ENCODE data around the gene EPHA1.

Gene EPHA1

DNA sequence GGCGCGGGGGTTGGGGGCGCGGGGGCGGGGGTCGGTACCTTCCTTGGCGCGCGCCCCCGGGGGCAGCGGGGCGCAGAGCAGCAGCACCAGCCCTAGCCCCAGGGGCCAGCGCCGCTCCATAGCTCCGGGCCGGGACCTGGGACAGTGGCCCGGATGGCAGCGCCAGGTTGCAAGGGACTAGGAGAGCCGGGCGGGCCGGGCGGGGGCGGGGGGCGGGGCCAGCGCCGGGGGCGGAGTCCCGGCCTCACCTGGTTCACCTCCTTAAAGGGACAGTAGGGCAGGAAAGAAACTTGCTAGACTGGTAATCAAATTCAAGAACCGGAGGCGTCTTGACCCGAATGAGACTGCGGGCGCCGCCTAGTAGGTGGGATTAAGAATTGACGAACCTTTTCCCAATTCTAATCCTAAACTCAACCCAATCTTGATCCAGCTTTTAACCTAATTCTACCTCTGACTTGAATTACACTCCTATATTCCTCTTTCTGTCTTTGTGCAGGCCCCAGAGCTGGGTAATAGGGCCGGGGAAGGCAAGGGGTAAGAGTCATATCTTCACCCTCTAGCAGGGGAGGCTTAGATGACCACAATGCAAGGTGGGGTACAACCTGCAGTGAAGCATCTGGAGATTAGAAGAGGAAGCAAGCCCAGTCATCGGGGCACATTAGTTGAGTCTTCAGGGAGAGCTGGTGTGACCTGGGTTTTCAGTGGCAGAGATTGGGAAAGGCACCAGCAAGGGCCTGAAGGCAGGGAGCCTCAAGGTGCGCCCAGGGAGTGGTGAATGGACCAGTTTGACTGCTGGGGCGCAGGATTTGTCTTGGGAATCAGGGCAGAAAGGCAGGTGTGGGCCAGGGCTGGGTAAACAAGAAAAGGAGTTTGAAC, at the start of gene EPHA1:
Gene EPHA1, minus strand, starts transcription at position 171 of the 876 bp plus-strand sequence. Its CDS starts 51 bp downstream, at position 120.
- H3K36me3 ChIP-seq (ENCODE audit: control insufficient read depth in 2 of 2, insufficient read depth in 2 of 2, low read length in 2 of 2), result no peaks in the 10 kb centered on the region
- peak within 1 kb of the TSS; percentile 71 to 76 for H3K4me3 ChIP-seq (ENCODE audit: low read length in 2 of 2)
- no peaks in the 10 kb centered on the region for H3K9me3 ChIP-seq (ENCODE audit: control insufficient read depth in 2 of 2, low read length in 2 of 2)
- peaks cover 10 to 18% of the 10 kb centered on the region in 2 donors for H3K4me1 ChIP-seq (ENCODE audit: control insufficient read depth in 2 of 2, insufficient read depth in 2 of 2, low read length in 2 of 2)
- H3K27me3 ChIP-seq (ENCODE audit: control insufficient read depth in 2 of 2, insufficient read depth in 2 of 2, low read length in 2 of 2), result no peaks in the 10 kb centered on the region
- peak within 1 kb of the TSS; percentile 61 to 74 for H3K9ac ChIP-seq (ENCODE audit: low read depth in 1 of 2, low read length in 2 of 2)
- peak within 1 kb of the TSS; percentile 60 to 61 for H3K27ac ChIP-seq (ENCODE audit: low read depth in 2 of 2, low read length in 2 of 2)

GRCh38 chr7:143458263-143458662, 49.6 kb upstream of the EPHA1 start:
- Histone ChIP-seq H3K9ac (ENCODE audit: low read depth in 1 of 2, low read length in 2 of 2) (no peak overlapping the region), H3K4me1 (ENCODE audit: control insufficient read depth in 2 of 2, insufficient read depth in 2 of 2, low read length in 2 of 2) (no peaks in the 10 kb centered on the region), H3K27me3 (ENCODE audit: control insufficient read depth in 2 of 2, insufficient read depth in 2 of 2, low read length in 2 of 2) (no peaks in the 10 kb centered on the region), H3K36me3 (ENCODE audit: control insufficient read depth in 2 of 2, insufficient read depth in 2 of 2, low read length in 2 of 2) (no peaks in the 10 kb centered on the region), H3K27ac (ENCODE audit: low read depth in 2 of 2, low read length in 2 of 2) (no peak overlapping the region), H3K4me3 (ENCODE audit: low read length in 2 of 2) (no peak overlapping the region), H3K9me3 (ENCODE audit: control insufficient read depth in 2 of 2, low read length in 2 of 2) (no peaks in the 10 kb centered on the region)

DNA sequence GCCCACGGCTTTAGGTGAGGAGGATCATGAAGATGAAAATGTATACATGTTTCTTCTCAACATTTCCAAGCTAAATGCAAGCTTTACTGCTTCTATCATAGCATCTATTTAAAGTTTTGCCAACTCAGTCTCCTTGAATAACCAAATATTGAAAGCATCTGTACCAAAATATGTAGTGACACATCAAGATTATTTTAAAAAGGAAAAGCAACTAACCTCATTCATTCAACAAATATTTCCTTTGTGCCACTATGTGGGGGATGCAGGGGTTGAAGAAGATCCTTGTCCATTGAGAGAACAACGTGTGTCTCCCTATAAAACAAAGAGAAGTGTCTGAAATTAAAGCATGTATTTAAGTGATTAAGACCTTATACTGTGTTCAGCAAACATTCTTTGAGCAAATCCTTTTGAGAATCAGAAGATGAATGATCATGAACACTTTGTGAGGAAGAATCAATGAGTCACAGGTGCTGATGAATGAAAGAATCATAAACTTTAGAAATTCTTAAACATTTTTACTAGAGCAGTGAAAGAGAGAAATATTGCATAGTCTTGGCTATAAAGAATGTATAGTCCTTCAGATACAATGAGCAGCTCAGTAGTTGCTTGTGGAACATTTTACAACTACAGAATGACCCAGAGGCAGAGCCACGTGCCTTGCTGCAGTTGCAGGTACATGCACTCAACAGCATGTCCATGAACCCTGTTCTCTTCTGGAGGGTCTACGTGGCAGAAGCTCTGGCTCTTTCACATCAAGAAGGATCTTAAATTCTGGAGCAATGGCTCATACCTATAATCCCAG, 48.5 kb upstream of the EPHA1 start:
- no peak overlapping the region for H3K9ac ChIP-seq (ENCODE audit: low read depth in 1 of 2, low read length in 2 of 2)
- no peaks in the 10 kb centered on the region for H3K9me3 ChIP-seq (ENCODE audit: control insufficient read depth in 2 of 2, low read length in 2 of 2)
- H3K27ac ChIP-seq (ENCODE audit: low read depth in 2 of 2, low read length in 2 of 2), result no peak overlapping the region
- no peaks in the 10 kb centered on the region for H3K4me1 ChIP-seq (ENCODE audit: control insufficient read depth in 2 of 2, insufficient read depth in 2 of 2, low read length in 2 of 2)
- H3K4me3 ChIP-seq (ENCODE audit: low read length in 2 of 2), result no peak overlapping the region
- H3K27me3 ChIP-seq (ENCODE audit: control insufficient read depth in 2 of 2, insufficient read depth in 2 of 2, low read length in 2 of 2), result no peaks in the 10 kb centered on the region
- no peaks in the 10 kb centered on the region for H3K36me3 ChIP-seq (ENCODE audit: control insufficient read depth in 2 of 2, insufficient read depth in 2 of 2, low read length in 2 of 2)

- Histone ChIP-seq H3K9ac (ENCODE audit: low read depth in 1 of 2, low read length in 2 of 2) (no peak overlapping the region), H3K36me3 (ENCODE audit: control insufficient read depth in 2 of 2, insufficient read depth in 2 of 2, low read length in 2 of 2) (no peaks in the 10 kb centered on the region), H3K27ac (ENCODE audit: low read depth in 2 of 2, low read length in 2 of 2) (no peak overlapping the region), H3K4me1 (ENCODE audit: control insufficient read depth in 2 of 2, insufficient read depth in 2 of 2, low read length in 2 of 2) (no peaks in the 10 kb centered on the region), H3K27me3 (ENCODE audit: control insufficient read depth in 2 of 2, insufficient read depth in 2 of 2, low read length in 2 of 2) (no peaks in the 10 kb centered on the region), H3K4me3 (ENCODE audit: low read length in 2 of 2) (no peak overlapping the region), H3K9me3 (ENCODE audit: control insufficient read depth in 2 of 2, low read length in 2 of 2) (no peaks in the 10 kb centered on the region)
Measured at GRCh38 chr7:143455942-143456341, 47.3 kb upstream of the EPHA1 start.

DNA sequence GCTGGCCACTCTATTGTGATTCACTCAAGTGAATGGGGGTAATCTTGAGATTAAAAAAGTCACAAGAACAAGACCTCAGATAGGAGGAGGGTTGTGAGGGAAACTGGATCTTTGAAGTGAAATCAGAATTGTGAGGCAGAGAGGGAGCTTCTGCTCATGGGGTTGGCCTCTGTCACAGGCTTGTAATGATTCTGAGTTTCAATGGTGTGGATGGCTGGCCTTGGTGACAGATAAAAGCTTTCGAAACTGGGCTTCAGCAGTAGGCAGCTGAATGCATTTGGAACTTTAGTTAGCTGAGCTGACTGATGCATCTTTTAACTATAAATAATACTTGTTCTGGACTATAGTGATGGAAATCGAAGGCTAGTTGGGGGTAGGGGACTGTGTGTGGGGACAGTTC, 46.8 kb upstream of the EPHA1 start:
- Histone ChIP-seq H3K27ac (ENCODE audit: low read depth in 2 of 2, low read length in 2 of 2) (no peak overlapping the region), H3K36me3 (ENCODE audit: control insufficient read depth in 2 of 2, insufficient read depth in 2 of 2, low read length in 2 of 2) (no peaks in the 10 kb centered on the region), H3K27me3 (ENCODE audit: control insufficient read depth in 2 of 2, insufficient read depth in 2 of 2, low read length in 2 of 2) (no peaks in the 10 kb centered on the region), H3K4me3 (ENCODE audit: low read length in 2 of 2) (no peak overlapping the region), H3K9me3 (ENCODE audit: control insufficient read depth in 2 of 2, low read length in 2 of 2) (no peaks in the 10 kb centered on the region), H3K9ac (ENCODE audit: low read depth in 1 of 2, low read length in 2 of 2) (no peak overlapping the region), H3K4me1 (ENCODE audit: control insufficient read depth in 2 of 2, insufficient read depth in 2 of 2, low read length in 2 of 2) (no peaks in the 10 kb centered on the region)

GRCh38 chr7:143454091-143454680, 45.5 kb upstream of the EPHA1 start:
- Histone ChIP-seq H3K4me3 (ENCODE audit: low read length in 2 of 2) (no peak overlapping the region), H3K9ac (ENCODE audit: low read depth in 1 of 2, low read length in 2 of 2) (no peak overlapping the region), H3K9me3 (ENCODE audit: control insufficient read depth in 2 of 2, low read length in 2 of 2) (no peaks in the 10 kb centered on the region), H3K27ac (ENCODE audit: low read depth in 2 of 2, low read length in 2 of 2) (no peak overlapping the region), H3K4me1 (ENCODE audit: control insufficient read depth in 2 of 2, insufficient read depth in 2 of 2, low read length in 2 of 2) (no peaks in the 10 kb centered on the region), H3K36me3 (ENCODE audit: control insufficient read depth in 2 of 2, insufficient read depth in 2 of 2, low read length in 2 of 2) (no peaks in the 10 kb centered on the region), H3K27me3 (ENCODE audit: control insufficient read depth in 2 of 2, insufficient read depth in 2 of 2, low read length in 2 of 2) (no peaks in the 10 kb centered on the region)

DNA sequence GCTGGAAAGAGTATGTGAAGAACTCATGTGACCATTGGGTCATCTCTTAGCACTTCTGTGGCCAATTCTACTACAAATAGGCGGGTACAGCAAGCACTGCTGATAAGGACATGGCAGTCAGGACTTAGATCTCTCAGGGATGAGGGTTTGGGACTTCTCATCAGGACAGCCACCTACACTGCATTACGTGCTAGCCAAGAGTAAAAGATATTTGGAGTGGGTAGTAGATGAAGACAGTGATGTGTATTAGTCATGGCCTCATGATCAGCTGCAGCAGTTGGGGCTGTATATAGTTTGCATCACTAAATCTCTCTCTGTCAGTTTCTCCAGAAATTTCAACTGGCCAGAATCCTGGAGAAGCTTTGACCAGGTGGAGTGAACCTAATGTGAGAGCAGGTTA, 43.8 kb upstream of the EPHA1 start:
- Histone ChIP-seq H3K4me1 (ENCODE audit: control insufficient read depth in 2 of 2, insufficient read depth in 2 of 2, low read length in 2 of 2) (no peaks in the 10 kb centered on the region), H3K36me3 (ENCODE audit: control insufficient read depth in 2 of 2, insufficient read depth in 2 of 2, low read length in 2 of 2) (no peaks in the 10 kb centered on the region), H3K4me3 (ENCODE audit: low read length in 2 of 2) (no peak overlapping the region), H3K9me3 (ENCODE audit: control insufficient read depth in 2 of 2, low read length in 2 of 2) (no peaks in the 10 kb centered on the region), H3K27me3 (ENCODE audit: control insufficient read depth in 2 of 2, insufficient read depth in 2 of 2, low read length in 2 of 2) (peaks cover 0 to under 1% of the 10 kb centered on the region in 2 donors), H3K27ac (ENCODE audit: low read depth in 2 of 2, low read length in 2 of 2) (no peak overlapping the region), H3K9ac (ENCODE audit: low read depth in 1 of 2, low read length in 2 of 2) (no peak overlapping the region)

- Histone ChIP-seq H3K9ac (ENCODE audit: low read depth in 1 of 2, low read length in 2 of 2) (no peak overlapping the region), H3K9me3 (ENCODE audit: control insufficient read depth in 2 of 2, low read length in 2 of 2) (no peaks in the 10 kb centered on the region), H3K27me3 (ENCODE audit: control insufficient read depth in 2 of 2, insufficient read depth in 2 of 2, low read length in 2 of 2) (peaks cover 0 to 4% of the 10 kb centered on the region in 2 donors), H3K36me3 (ENCODE audit: control insufficient read depth in 2 of 2, insufficient read depth in 2 of 2, low read length in 2 of 2) (no peaks in the 10 kb centered on the region), H3K27ac (ENCODE audit: low read depth in 2 of 2, low read length in 2 of 2) (no peak overlapping the region), H3K4me3 (ENCODE audit: low read length in 2 of 2) (no peak overlapping the region), H3K4me1 (ENCODE audit: control insufficient read depth in 2 of 2, insufficient read depth in 2 of 2, low read length in 2 of 2) (no peaks in the 10 kb centered on the region)
Measured at GRCh38 chr7:143451746-143452145, 43.1 kb upstream of the EPHA1 start.

GRCh38 chr7:143451122-143451521, 42.5 kb upstream of the EPHA1 start:
- Histone ChIP-seq H3K27ac (ENCODE audit: low read depth in 2 of 2, low read length in 2 of 2) (no peak overlapping the region), H3K4me1 (ENCODE audit: control insufficient read depth in 2 of 2, insufficient read depth in 2 of 2, low read length in 2 of 2) (no peaks in the 10 kb centered on the region), H3K9me3 (ENCODE audit: control insufficient read depth in 2 of 2, low read length in 2 of 2) (no peaks in the 10 kb centered on the region), H3K9ac (ENCODE audit: low read depth in 1 of 2, low read length in 2 of 2) (no peak overlapping the region), H3K4me3 (ENCODE audit: low read length in 2 of 2) (no peak overlapping the region), H3K36me3 (ENCODE audit: control insufficient read depth in 2 of 2, insufficient read depth in 2 of 2, low read length in 2 of 2) (no peaks in the 10 kb centered on the region), H3K27me3 (ENCODE audit: control insufficient read depth in 2 of 2, insufficient read depth in 2 of 2, low read length in 2 of 2) (peaks cover 0 to 4% of the 10 kb centered on the region in 2 donors)

DNA sequence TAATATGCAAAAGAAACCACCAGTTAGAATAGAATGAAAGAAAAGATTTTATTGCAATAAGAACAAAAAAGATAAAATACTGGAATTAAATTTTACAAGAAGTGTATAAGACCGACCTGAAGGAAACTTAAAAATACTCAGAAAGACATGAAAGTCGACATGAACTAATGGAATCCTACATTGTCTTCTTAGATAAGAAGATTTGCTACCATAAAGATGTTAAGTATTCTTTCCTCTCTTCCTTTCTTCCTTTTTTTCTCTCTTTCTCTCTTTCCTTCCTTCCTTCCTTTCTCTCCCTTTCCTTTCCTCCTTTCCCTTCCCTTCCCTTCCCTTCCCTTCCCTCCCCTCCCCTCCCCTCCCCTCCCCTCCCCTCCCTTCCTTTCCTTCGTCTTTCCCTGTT, 41.1 kb upstream of the EPHA1 start:
- peaks cover 0 to 4% of the 10 kb centered on the region in 2 donors for H3K27me3 ChIP-seq (ENCODE audit: control insufficient read depth in 2 of 2, insufficient read depth in 2 of 2, low read length in 2 of 2)
- no peaks in the 10 kb centered on the region for H3K4me1 ChIP-seq (ENCODE audit: control insufficient read depth in 2 of 2, insufficient read depth in 2 of 2, low read length in 2 of 2)

More for the DNA sequence above, 41.1 kb upstream of the EPHA1 start:
- no peak overlapping the region for H3K4me3 ChIP-seq (ENCODE audit: low read length in 2 of 2)
- no peaks in the 10 kb centered on the region for H3K9me3 ChIP-seq (ENCODE audit: control insufficient read depth in 2 of 2, low read length in 2 of 2)
- H3K9ac ChIP-seq (ENCODE audit: low read depth in 1 of 2, low read length in 2 of 2), result no peak overlapping the region
- H3K36me3 ChIP-seq (ENCODE audit: control insufficient read depth in 2 of 2, insufficient read depth in 2 of 2, low read length in 2 of 2), result no peaks in the 10 kb centered on the region
- no peak overlapping the region for H3K27ac ChIP-seq (ENCODE audit: low read depth in 2 of 2, low read length in 2 of 2)

Data from mucosa of rectum (tissue), 2 donors.